CD4-positive, alpha-beta T cell treated with Interleukin-21 for 1 hour (primary cell): ENCODE results near the gene TMEM208.

ENCODE experiments used
- DNase-seq: peaks from one replicate; pipeline ENCODE4 v3.0.0-alpha.2; 2020

The TMEM208 gene

GRCh38 chr16:67210069-67210937, 16.6 kb upstream of the TMEM208 start:
- DNase-seq, result no peak

- DNase-seq, result no peak
Observed at GRCh38 chr16:67211674-67212073, 15.3 kb upstream of the TMEM208 start.

DNA sequence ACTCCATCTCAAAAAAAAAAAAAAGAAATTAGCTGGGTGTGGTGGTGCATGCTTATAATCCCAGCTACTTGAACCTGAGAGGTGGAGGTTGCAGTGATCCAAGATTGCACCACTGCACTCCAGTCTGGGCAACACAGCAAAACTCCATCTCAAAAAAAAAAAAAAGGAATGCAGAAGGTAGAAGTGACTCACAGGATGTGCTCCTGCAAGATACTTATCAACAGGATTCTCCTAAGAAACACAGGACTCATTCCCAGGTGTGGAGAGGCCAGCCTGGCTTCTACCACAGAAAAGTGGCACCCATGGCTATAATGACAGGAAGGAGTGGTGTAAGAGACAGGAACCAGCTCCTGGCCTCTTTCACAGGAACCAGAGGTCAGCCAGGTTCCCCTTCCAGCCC, 14.2 kb upstream of the TMEM208 start:
- DNase-seq, result no peak

- no peak for DNase-seq
Observed at GRCh38 chr16:67213197-67214019, 13.5 kb upstream of the TMEM208 start.

- no peak for DNase-seq
Observed at GRCh38 chr16:67215706-67216105, 11.2 kb upstream of the TMEM208 start.

DNA sequence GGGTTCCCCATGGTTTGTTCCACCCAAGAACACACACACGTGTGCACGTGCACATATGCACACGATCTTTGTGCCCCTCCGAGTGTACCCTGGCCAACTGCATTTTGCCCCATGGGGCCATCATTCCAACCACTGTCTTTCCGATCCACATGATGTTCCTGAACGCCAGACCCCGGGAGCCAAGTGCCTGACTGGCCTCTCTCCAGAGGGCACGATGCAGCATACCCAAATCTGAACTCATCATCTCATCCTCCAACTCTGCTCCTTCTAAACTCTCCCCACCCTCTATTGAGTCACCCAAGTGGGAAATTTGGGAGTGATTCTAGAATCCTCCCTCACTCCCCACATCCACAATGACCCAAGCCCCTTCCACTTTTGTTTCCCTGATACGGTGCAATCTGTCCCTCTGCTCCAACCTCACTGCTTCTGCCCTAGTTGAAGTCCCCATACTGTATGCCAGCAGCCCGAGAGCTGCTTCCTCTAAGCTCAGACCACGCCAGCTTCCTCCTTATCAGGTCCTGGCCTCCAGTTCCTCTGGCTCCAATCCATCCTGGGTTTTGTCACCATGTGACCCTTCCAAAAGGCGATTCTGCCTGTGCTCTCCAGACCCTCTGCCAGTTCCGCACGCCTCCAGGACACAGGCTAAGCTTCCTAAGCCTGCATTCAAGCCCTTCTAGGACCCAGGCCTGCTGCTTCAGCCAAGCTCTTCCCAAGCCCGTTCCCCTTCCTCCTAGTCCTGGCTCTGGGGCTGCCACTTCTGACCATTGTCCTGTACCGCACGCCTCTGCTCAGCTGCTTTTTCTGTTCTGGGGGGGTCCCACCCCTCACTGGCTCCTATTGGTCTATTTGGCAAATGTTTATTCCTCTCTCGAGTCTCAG, 10.1 kb upstream of the TMEM208 start:
- DNase-seq, result no peak

DNA sequence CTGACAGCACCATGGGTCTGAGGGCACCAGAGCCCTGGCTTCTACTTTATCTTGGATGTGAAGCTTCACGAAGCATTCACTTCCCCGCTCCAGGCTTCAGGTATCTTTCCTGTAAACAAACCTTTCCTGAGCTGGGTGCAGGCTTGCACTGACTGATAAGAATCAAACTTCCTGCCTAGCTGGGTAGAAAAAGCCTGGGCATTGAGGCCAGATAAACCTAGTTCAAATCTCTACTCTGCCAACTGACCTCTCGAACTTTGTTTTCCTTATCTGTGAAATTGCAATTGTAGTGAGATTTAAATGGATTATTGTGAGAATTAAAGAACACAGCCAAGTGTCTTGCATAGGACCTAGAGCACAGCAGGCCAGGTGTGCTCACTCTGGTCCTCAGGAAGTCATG, 2.9 kb upstream of the TMEM208 start:
- DNase-seq, result no peak

- no peak for DNase-seq
Observed at GRCh38 chr16:67226295-67226803, 581 bp upstream of the TMEM208 start.

DNA sequence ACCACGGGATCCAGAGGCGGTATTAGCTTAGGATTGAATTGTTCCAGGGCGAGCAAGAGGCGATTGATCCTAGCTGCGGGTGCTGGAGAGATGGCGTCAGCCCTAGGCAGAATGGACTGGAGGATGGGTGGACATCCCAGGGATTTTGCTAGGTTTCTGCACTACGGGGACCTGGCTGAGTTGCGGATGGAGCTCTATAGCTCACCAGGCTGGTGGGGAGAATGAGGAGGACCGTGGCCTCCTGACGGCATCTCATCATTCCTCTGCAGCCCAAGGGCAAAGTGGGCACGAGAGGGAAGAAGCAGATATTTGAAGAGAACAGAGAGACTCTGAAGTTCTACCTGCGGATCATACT, 614 bp downstream of the TMEM208 start:
- DNase-seq, result no peak

GRCh38 chr16:67228034-67228785, 1.3 kb downstream of the TMEM208 start:
- DNase-seq, result no peak

GRCh38 chr16:67228905-67229304, 2.0 kb downstream of the TMEM208 start:
- no peak for DNase-seq

DNA sequence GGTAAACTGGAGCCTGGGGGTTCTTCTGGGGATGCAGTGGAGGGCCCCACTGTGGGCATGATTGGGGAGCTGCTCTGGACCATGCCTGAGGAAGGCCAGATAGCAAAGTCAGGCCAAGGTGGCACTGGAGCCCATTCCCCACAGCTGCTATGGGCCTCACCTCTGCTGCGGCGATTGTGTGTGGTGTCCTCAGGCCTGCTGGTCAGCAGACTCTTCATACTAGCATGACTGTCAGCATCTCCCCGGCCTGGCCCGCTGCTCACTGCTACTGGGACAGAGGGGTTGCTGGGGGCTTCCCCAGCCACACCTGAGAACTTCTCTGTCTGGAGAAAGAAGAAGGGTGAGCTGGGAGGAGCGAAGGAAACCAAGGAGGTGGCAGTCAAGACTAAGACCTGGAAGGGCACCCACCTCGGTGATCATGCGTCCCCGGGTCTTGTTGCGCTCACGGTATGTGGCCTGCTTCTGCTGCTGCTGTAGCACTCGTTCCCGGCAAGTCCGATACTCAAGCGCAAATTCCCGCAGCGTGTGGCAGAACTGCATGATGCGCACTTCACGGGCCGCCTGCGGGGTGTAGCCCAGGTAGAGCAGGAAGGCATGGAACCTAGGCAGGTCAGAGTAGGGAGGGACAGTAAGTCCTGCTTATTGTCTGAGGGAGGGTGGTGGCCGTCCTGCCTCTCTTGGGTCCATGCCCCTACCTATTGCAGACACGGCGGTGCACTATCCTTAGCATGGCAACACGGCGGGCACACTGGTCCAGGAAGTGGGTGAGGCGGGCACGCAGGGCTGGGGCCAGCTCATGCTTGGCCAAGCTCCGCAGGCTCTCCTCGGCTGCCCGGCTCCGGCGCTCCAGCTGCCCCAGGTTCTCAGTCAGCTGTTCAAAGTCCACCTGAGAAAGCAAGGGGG, 3.2 kb downstream of the TMEM208 start:
- DNase-seq, result no peak

- DNase-seq, result no peak
Observed at GRCh38 chr16:67230809-67231660, 4.1 kb downstream of the TMEM208 start.

- DNase-seq, result no peak
Observed at GRCh38 chr16:67233596-67233995, 6.7 kb downstream of the TMEM208 start.

GRCh38 chr16:67234180-67234597, 7.3 kb downstream of the TMEM208 start:
- no peak for DNase-seq

- DNase-seq, result peak; percentile 78
Observed at GRCh38 chr16:67235816-67236562, 9.1 kb downstream of the TMEM208 start.

GRCh38 chr16:67236563-67237395, 9.8 kb downstream of the TMEM208 start:
- peak; percentile 86 for DNase-seq
